Panc1 (cell line): ENCODE data around the gene SETD1A. TPM values are rescaled to one million over a fixed set of nuclear protein-coding genes. Genes with fewer than 3 reads are reported as not detected.

ENCODE experiments used
- ATAC-seq: fragments of 200-7000 bp; cut with Tn5 transposase; 2 replicates; pipeline ENCODE4 v1.9.1; 2020; ENCODE audit warnings: mild to moderate bottlenecking, moderate library complexity
- BruUV-seq: library from RNA; stranded (reverse); fragments of 400-500 nt; replicated peaks from 2 replicates; lab custom pipeline; 2021; lab: Mats Ljungman, UMichigan
- CTCF ChIA-PET: fragments of 300-600 bp; sonication (Branson Sonifier 250); formaldehyde crosslinking; loops from one replicate; lab custom pipeline; 2022; ENCODE audit warnings: antibody characterized with exemption; lab: Charles Lee
- POLR2A ChIA-PET: fragments of 300-600 bp; sonication (Branson Sonifier 250); formaldehyde crosslinking; loops from one replicate; lab custom pipeline; 2022; ENCODE audit warnings: antibody characterized with exemption; lab: Charles Lee
- DNase-seq: peaks from one replicate; pipeline ENCODE4 v3.0.0-alpha.2; 2010; ENCODE audit warnings: low read depth, low spot score
- H3K27ac ChIP-seq: 2 replicates; pipeline ENCODE4 v1.5.1; 2011; ENCODE audit warnings: mild to moderate bottlenecking, low read length, inconsistent platforms
- H3K27me3 ChIP-seq: fragments of 200-500 bp; sonication (Bioruptor generic); 2 replicates; pipeline ENCODE4 v1.6.0; 2014; ENCODE audit warnings: low read length, inconsistent platforms; ENCODE audit not compliant: control insufficient read depth, insufficient read depth
- H3K36me3 ChIP-seq: fragments of 200-500 bp; sonication (Bioruptor generic); 2 replicates; pipeline ENCODE4 v1.5.1; 2014; ENCODE audit warnings: inconsistent platforms, mild to moderate bottlenecking, low read length, moderate library complexity; ENCODE audit not compliant: control insufficient read depth, insufficient read depth
- H3K4me1 ChIP-seq: 2 replicates; pipeline ENCODE4 v1.5.1; 2011; ENCODE audit warnings: inconsistent platforms, mild to moderate bottlenecking, low read length, moderate library complexity; ENCODE audit not compliant: control insufficient read depth, insufficient read depth
- H3K4me3 ChIP-seq, 2 experiments: 2 replicates each; pipeline ENCODE4 v1.5.1; 2011 to 2012; ENCODE audit warnings: low read depth in 2 of 2, low read length in 2 of 2, mild to moderate bottlenecking in 2 of 2, inconsistent platforms in 1 of 2, moderate library complexity in 1 of 2
- H3K9me3 ChIP-seq: fragments of 200-500 bp; sonication (Bioruptor generic); 2 replicates; pipeline ENCODE4 v1.5.1; 2014; ENCODE audit warnings: low read depth, mild to moderate bottlenecking, inconsistent platforms, low read length, moderate library complexity; ENCODE audit not compliant: control insufficient read depth, insufficient read depth
- POLR2AphosphoS5 ChIP-seq: IDR thresholded peaks from 2 replicates; pipeline ENCODE4 v1.6.1; 2012; ENCODE audit warnings: mild to moderate bottlenecking, low read depth, low read length, moderate library complexity
- REST ChIP-seq, 2 experiments: IDR thresholded peaks; 2 replicates each; pipeline ENCODE4 v1.6.1; 2011 to 2012; ENCODE audit warnings: low read depth in 2 of 2, control low read depth in 1 of 2, low read length in 1 of 2, mild to moderate bottlenecking in 1 of 2, moderate library complexity in 1 of 2; ENCODE audit not compliant: insufficient read depth in 1 of 2
- SIN3A ChIP-seq: IDR thresholded peaks from 2 replicates; pipeline ENCODE4 v1.6.1; 2012; ENCODE audit warnings: low read depth, mild to moderate bottlenecking, low read length, moderate library complexity, borderline replicate concordance; ENCODE audit not compliant: insufficient read depth
- TCF7L2 ChIP-seq: IDR thresholded peaks from 2 replicates; pipeline ENCODE4 v1.6.1; 2011; ENCODE audit warnings: mild to moderate bottlenecking, low read depth, low read length, inconsistent platforms
- in situ Hi-C: cut with HindIII; loops from 2 replicates; pipeline ENCODE4 v1.10.0; 2016; ENCODE audit warnings: low sequenced_read_pairs, low pct_unique_long_range_greater_than_20kb
- intact Hi-C: fragments of 100-400 bp; cut with micrococcal nuclease; formaldehyde crosslinking; loops from one replicate; pipeline ENCODE4 v1.10.0; 2022; ENCODE audit not compliant: unreplicated experiment
- total RNA-seq: library from RNA; stranded (reverse); gene quantifications from one replicate; pipeline ENCODE4 v1.2.1, GENCODE V29; 2021; ENCODE audit not compliant: unreplicated experiment
- TF ChIP-seq, protein P1 (sequence below): fragments of 450-650 bp; IDR thresholded peaks from 2 replicates; pipeline ENCODE4 v1.5.1; 2017; ENCODE audit warnings: mild to moderate bottlenecking

SETD1A gene
- total RNA-seq, 1 experiment from 2014 or later = 38.7 TPM

DNA sequence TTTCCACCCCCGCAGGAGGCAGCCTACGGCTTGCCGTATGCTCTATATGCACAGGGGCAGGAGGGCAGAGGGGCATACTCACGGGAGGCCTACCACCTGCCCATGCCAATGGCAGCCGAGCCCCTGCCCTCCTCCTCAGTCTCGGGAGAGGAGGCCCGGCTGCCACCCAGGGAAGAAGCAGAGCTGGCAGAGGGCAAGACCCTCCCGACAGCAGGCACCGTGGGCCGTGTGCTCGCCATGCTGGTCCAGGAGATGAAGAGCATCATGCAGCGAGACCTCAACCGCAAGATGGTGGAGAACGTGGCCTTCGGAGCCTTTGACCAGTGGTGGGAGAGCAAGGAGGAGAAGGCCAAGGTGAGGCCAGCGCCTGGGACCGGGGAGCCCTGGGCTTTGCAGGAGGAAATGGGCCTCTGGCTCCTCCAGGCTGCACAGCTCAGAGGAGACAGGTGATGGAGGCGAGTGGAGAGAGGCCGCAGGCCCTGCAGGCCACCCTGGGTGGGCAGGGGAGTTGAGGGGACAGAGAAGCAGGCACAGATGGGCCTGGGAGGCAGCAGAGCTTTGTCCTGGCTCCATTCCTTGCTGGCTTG is 8.6 kb downstream of the SETD1A start:
- H3K27me3 ChIP-seq = no peaks in the 10 kb centered on the region
- DNase-seq = no peak
- TF ChIP-seq SIN3A = no peak
- no peak for TF ChIP-seq REST (IDR thresholded peaks at IDR 0.05; ENCODE audit: insufficient read depth in 1 of 2, low read depth in 2 of 2, low read length in 1 of 2)
- TF ChIP-seq, protein P1, sequence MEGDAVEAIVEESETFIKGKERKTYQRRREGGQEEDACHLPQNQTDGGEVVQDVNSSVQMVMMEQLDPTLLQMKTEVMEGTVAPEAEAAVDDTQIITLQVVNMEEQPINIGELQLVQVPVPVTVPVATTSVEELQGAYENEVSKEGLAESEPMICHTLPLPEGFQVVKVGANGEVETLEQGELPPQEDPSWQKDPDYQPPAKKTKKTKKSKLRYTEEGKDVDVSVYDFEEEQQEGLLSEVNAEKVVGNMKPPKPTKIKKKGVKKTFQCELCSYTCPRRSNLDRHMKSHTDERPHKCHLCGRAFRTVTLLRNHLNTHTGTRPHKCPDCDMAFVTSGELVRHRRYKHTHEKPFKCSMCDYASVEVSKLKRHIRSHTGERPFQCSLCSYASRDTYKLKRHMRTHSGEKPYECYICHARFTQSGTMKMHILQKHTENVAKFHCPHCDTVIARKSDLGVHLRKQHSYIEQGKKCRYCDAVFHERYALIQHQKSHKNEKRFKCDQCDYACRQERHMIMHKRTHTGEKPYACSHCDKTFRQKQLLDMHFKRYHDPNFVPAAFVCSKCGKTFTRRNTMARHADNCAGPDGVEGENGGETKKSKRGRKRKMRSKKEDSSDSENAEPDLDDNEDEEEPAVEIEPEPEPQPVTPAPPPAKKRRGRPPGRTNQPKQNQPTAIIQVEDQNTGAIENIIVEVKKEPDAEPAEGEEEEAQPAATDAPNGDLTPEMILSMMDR = no peak
- TF ChIP-seq POLR2AphosphoS5 = no peak
- no peak for TF ChIP-seq TCF7L2
- no peak overlapping the region for H3K4me3 ChIP-seq
- POLR2A ChIA-PET = interaction anchor here (0.6 kb wide), 1 partner anchor 108 kb away, joined by 7 read pairs; the partner anchor contains the start of gene ZNF668
- CTCF ChIA-PET = interaction anchor here (0.6 kb wide), 1 partner anchor 89 kb away, joined by 6 read pairs; no protein-coding TSS in a partner anchor
- intact Hi-C loops (no loop called here), in situ Hi-C loops (no loop called here)
- no peak for ATAC-seq
- H3K36me3 ChIP-seq = peaks cover 24% of the 10 kb centered on the region
- H3K27ac ChIP-seq = no peak overlapping the region
- no TSS peak for BruUV-seq
- H3K4me1 ChIP-seq = no peaks in the 10 kb centered on the region
- H3K9me3 ChIP-seq = no peaks in the 10 kb centered on the region

DNA sequence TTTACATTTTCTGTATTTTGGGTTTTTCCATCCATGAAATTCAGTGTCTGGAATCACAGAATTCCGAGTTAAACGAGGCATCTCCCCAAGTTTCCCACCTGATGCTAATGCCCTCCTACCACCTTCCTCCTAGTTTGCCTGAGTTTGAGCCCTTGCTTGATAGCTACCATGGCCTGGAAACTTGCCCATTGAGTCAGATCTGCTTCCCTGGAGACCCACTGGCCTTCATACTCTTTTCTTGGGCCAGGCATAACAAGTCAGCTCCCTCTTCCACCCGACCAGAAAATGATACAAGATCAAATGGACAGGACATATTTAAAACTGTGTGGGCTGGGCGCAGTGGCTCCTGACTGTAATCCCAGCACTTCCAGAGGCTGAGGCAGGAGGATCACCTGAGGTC is 10.2 kb downstream of the SETD1A start:
- BruUV-seq = no TSS peak
- in situ Hi-C loops = no loop called here
- Histone ChIP-seq H3K27ac (no peak overlapping the region), H3K4me3 (no peak overlapping the region), H3K9me3 (no peaks in the 10 kb centered on the region), H3K36me3 (peaks cover 22% of the 10 kb centered on the region), H3K4me1 (no peaks in the 10 kb centered on the region), H3K27me3 (no peaks in the 10 kb centered on the region)
- intact Hi-C loops = no loop called here
- TF ChIP-seq SIN3A = no peak
- TF ChIP-seq POLR2AphosphoS5 = no peak
- TF ChIP-seq REST (IDR thresholded peaks at IDR 0.05; ENCODE audit: insufficient read depth in 1 of 2, low read depth in 2 of 2, low read length in 1 of 2) = no peak
- TF ChIP-seq, protein P1 = no peak
- TF ChIP-seq TCF7L2 = no peak
- ATAC-seq = no peak
- ChIA-PET POLR2A (no interaction called here), CTCF (no interaction called here)
- DNase-seq = no peak
